ENCODE data around the gene PCDH9.

Gene PCDH9

DNA sequence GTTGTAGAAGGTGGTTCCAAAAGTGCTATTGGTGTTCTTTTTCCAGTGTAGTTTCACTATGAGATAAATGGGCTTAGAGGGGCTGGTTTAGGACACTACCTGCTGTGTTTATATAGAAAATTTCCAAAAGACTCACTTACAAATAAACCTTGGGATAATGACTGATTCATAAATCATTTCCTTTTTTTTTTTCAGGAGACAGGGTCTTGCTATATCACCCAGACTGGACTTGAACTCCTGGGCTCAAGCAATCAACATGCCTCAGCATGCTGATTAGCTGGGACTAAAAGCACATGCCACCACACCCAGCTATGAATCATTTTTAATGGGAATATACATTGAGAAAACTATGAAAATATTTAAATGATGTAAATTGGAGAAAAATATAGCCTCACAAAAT lies 376.6 kb downstream of the PCDH9 start:
- no peak for DNase-seq
- intact Hi-C loops (cut with DNase I), result no loop called here

DNA sequence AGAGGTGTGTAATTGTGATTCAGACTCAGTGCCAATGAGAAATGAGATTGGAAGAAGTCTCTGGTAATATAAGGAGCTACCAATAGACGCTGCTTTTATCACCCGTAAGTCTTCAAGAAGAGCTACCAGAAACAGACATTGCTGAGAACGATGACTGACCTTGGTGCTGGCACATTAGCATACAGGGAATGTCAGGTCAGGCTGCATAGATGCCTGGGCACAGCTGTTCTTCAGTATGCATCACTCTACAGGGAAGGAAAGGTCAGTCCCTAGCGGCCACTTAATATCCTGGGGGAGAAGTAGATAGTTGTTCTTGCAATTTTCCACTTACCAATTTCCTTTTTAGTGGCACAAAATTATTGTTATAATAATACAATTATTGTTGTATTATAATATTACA lies 380.4 kb downstream of the PCDH9 start:
- intact Hi-C loops (cut with DNase I), result no loop called here
- no peak for DNase-seq

DNA sequence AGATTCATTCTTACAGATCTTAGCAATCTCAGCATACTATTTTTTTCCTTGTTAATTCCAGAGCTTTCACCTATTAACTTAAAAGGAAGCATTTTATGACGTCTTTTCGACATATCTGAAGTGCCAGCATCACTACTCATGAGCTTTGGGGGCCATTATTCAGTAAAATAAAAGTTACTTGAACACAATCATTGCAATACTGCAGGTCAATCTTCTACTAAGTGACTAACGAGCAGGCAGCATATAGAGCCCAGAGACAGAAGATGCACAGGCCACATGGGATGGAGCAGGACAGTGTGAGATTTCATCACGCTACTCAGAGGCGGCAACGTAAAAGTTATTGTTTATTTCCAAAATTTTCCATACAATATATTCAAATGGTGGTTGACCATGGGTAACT lies 382.6 kb downstream of the PCDH9 start:
- DNase-seq, result no peak
- intact Hi-C loops (cut with DNase I), result no loop called here

DNA sequence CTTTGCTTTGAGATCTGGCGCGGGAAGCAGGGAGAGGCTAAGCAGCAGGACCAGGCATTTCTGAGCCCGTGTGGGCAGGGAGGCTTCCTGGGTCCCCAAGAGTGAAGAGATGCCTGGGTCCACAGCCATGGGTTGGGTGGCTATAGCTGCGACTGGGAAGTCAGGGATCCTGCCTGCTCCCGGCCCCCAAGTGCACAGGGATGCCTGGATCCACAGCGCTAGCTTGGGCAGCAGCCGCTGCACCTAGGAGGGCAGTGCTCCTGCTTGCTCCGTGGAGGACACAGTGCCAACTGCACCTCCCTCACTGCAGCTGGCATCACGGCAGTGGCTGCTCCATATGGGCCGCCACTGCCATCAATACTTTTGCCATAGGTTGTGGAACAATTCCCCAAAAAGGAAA lies 384.7 kb downstream of the PCDH9 start:
- intact Hi-C loops (cut with DNase I), result no loop called here
- no peak for DNase-seq

DNA sequence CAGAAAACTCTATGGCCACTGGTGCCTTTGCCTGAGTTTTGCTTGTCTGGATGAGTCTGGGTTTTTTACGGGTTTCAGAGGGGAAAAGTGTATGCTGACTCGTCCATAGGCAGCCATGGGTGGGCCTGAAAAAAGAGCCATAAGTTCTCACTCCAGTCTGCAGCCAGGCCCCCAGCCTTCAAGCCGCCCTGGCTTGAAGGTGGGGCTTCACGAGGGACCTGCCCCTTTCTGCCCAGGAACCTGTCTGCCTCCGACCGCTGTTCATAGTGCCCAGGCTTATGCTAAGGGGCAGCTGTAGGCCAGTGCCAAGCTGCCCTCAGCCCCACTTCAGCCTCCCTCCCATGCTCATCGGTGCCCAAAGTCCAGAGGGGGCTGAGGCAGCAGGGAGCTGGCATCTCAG lies 385.2 kb downstream of the PCDH9 start:
- DNase-seq, result no peak
- intact Hi-C loops (cut with DNase I), result no loop called here

DNA sequence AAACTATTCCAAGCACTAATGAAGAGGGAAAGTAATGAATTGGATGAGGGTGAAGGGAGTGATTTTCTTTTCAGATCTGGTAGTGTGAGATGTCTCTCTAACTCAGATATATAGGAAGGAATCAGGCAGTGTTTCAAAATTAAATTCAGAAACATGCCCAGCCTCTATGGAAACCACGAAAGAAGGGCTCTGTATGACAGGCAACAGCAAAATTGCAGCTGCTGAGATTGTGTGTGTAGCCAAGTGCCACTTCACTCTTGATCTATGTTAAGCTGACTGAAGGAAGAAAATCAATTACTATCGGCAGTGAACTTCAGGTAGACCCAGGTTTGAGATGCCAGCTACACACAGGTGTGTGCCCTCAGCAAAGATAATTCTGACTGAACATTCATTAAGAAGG lies 387.4 kb downstream of the PCDH9 start:
- no peak for DNase-seq
- intact Hi-C loops (cut with DNase I), result no loop called here

DNA sequence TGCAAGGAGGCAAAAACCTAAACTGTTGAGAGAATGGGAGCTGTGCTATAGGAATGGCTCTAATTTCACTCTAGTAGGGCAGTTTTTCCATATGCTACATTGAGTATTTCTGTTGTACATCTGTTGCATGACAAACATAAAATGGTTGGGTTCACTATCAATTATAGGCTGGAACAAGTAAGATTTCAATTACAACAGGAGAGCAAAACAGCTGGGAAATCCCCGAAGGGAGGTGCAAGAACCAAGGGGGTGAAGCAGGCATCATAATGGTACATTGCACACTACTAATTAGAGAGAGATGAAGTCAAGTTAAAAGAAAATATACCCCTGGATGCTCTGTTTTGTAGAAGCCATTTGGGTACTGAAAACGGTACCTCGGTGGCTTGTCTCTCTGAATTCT lies 389.5 kb downstream of the PCDH9 start:
- intact Hi-C loops (cut with DNase I), result no loop called here
- DNase-seq, result no peak

DNA sequence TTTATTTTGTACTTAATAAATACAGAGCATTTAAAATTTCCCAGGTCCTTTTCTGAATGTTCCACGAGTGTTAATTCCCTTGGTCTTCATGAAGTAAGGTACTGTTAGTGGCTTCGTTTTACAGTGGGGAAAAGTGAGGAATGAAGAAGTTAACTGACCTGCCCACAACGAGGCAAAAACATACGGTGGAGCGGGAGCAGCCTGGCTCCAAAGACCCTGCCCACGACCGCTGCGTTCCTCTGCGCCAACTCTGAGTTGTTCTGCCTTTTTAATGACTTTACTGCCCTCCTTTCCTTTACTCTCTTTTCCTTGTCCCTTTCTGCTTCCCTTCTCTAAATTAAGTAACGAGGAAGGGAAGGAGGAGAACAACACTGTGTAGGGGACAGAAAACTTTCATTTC lies 392.9 kb downstream of the PCDH9 start:
- DNase-seq, result no peak
- intact Hi-C loops (cut with DNase I), result no loop called here

DNA sequence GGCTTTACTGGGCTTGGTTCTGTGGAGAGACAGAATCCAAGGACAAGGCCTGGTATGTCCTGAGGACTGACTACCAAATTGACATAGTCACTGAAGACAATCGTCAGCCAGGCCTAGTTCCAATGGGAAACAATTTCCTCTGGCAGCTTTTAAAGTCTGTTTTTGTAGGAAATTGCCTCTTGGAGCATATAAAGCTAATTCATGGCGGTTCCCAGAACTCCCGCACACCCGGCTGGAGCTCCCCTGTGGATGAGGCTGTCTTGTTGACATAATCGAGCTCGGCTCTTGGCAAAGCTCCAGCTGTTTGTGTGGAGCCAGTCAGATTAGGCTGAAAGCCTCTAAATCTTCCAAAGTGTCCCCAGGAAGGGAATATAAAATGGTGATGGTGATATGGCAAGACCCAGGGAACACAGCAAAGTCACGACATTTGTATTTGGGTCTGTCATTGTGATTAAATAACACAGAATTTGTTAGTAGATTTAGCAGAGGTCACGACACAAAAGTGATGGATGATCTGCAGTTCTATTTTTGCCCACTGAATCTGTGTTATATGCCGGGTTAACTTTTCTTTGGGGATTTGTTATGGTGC lies 395.0 kb downstream of the PCDH9 start:
- DNase-seq, result peak; percentile 58 to 95 (median 86)
- intact Hi-C loops (cut with DNase I), result no loop called here

DNA sequence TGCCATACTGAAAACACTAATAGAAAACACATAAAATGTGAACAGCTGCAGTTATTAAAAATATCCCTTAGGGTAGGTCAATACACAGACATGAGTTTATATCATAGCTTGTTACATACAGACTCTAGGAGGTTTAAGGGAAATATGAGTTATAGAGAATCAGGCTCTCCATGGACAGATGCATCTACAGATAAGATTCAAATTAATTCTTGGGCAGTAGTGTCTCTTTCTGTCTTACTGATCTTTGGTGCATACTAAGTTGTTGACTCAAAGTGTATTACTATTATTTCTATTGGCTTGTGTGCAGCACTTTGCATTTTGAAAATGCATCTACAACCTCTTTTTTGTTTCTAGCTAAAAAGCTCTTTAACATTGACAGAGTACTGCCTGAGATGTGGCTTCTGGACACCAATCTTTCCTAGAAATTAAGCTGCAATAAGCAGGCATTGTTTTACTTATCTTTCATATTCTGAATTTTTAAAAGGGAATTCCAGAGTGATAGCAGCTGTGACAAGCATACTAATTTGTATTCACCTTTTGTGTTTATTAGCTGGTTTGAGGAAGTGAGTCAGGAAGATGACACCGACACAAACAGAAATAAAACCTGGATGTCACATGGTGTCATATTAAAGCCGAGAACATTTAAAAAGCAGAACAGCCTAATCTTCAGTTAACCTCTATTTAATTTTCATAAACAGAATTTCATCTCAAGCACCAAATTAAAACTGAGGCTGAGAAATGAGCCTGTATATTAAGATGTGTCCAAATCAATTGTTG lies 399.0 kb downstream of the PCDH9 start:
- DNase-seq, result no peak
- intact Hi-C loops (cut with DNase I), result no loop called here

DNA sequence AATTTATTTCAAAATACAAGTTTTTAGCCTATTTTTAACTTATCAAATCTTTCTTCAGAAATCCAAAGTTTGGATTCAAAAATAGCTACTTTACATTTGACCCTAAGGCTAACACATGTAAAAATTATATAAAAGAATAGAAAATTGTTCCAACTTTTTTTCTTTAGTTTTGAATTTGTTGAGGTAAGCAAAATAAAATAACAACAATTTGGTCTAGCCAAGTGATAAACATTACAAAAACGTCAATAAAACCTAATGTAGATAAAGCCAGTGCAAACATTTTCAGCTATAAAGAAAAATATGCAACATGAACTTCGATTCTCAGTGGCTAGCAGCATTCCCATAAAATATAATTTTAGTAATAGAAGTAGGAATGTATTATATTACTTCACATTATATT lies 400.3 kb downstream of the PCDH9 start:
- intact Hi-C loops (cut with DNase I), result no loop called here
- no peak for DNase-seq

DNA sequence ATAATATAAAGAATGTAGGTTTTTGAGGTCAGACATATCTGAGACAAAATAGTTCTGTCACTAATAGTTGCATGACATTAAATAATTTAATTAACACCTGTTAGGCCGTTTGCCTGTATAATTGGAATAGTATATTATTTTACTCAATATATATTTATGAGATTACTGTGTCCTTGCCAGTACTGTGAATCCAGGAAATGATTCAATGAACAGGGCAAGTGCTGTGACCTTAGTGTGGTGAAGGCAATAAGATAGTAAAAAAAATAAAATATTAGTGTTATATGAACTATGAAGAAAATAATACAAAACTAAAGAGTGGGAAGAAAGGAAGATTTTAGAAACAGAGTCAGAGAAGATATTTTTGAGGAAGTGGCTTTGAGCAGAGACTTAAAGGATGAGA lies 403.7 kb downstream of the PCDH9 start:
- intact Hi-C loops (cut with DNase I), result no loop called here

DNA sequence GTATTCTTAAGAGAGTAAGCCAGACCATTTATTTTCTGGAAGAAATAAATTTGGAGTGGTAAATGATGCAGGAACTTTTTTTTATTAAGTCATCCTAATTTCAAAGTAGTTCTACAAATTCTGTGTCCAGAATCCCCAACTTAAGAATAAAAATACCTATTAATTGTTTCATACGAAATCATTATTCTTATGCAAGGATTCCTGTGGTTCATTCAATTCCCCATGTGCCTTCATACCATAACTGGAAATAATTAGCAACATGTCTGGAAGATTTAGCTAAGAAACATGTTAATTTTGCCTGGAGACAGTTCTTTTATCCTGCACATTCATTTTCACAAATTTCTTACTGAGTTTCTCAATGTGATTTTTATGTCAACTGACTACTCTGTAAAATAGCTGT lies 408.6 kb downstream of the PCDH9 start:
- intact Hi-C loops (cut with DNase I), result no loop called here
- no peak for DNase-seq

More for the DNA sequence above, 403.7 kb downstream of the PCDH9 start:
- no peak for DNase-seq

DNA sequence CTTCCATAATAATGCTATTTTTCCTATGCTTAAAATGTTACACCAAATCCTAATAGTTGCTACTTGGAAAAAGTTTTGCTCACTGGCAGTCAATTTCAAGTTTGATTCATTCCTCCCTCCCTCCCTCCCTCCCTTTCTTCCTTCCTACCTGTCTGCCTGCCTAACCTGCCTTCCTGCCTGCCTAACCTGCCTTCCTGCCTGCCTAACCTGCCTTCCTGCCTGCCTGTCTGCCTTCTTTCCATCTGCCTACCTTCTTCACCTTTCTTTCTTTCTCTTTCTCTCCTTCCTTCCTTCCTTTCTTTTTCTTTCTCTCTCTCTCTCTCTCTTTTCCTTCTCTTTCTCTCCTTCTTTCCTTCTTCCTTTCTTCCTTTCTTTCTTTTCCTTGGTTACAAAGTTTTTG lies 418.7 kb downstream of the PCDH9 start:
- intact Hi-C loops (cut with DNase I), result no loop called here
- no peak for DNase-seq

DNA sequence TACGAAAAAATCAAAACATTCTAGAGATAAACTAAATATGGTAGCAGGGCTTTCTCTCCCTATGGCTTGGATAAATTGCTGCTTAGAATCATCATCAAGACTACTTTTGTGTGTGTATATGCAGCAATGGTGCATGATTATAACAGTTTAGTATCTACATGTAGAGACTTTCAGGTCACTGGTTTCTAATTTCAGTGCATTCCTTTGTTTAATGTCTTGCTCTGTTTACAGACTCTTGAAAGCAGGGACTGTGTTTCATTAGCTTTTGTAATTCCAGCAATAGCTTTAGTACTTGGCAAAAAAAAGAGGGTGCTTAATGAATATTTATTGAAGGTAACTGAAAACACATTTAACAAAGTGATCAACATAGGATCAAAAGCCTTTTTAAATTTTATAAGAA lies 420.7 kb downstream of the PCDH9 start:
- intact Hi-C loops (cut with DNase I), result no loop called here

DNA sequence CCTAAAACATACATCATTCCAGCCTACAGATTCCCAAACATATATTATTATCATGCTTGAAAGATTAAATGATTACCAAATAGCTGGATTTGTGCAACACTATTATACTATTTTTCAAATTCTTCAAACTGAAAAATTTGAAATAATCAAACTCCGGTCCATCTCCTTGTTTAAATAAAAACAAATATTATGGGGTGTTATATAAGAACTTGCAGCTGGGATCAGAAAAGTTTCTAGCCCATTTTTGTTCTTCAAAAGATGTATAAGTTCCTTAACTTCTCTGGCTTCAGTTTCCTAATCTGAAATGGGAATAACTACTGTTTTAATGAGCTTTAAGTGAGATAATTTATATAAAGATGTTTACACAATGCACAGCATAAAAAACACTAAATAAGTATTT lies 422.9 kb downstream of the PCDH9 start:
- intact Hi-C loops (cut with DNase I), result no loop called here
- no peak for DNase-seq

More for the DNA sequence above, 420.7 kb downstream of the PCDH9 start:
- no peak for DNase-seq

DNA sequence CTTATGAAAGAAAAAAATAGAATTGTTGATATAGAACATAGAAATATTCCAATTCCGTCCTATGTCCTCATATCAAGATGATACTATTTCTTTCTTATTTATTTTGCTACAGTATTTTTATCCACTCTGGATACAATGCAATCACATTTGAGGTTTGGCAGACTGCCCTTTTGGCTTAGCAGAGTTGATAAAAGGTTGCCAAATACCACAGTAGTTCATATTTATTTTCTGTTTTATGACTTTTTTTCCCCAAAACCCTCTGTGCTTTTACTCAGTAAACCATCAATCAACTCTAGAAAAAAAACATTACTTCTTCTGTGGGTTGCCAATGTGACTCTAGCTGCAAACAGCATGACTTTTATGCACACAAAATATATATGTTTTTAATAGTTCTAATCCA lies 424.5 kb downstream of the PCDH9 start:
- DNase-seq, result peak in 3 of 42 donors; percentile 14 to 52 (median 17)
- intact Hi-C loops (cut with DNase I), result no loop called here

DNA sequence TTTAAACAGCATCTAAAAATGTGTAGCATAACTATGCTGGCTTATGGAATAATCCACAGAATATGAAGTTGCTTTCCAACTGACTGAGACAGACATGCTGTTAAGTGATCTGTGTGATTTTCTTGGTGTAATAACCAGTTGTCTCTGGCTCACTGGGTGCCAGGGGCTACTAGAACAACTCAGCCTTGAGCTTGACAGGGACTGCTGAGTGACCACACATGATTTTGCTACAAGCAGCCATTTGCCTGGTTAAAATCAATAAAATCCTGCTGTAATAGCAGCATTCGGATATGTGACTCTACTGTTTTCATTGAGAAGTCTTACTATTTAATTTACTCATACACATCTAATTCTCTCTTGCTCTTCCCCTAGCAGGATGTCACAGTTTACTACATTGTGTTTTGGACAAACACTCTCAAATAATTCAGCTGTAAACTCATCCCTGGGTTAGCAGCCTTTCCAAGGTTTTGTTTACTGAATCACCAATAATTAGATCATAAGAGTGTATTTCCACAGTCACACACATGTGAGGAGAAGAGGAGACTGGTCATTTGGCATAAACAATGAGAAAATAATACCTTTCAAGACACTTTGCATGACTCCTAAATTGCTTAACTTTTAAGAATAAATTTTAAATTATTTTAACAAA lies 426.2 kb downstream of the PCDH9 start:
- intact Hi-C loops (cut with DNase I), result no loop called here
- DNase-seq, result peak in 3 of 42 donors; percentile 6 to 35 (median 12)

DNA sequence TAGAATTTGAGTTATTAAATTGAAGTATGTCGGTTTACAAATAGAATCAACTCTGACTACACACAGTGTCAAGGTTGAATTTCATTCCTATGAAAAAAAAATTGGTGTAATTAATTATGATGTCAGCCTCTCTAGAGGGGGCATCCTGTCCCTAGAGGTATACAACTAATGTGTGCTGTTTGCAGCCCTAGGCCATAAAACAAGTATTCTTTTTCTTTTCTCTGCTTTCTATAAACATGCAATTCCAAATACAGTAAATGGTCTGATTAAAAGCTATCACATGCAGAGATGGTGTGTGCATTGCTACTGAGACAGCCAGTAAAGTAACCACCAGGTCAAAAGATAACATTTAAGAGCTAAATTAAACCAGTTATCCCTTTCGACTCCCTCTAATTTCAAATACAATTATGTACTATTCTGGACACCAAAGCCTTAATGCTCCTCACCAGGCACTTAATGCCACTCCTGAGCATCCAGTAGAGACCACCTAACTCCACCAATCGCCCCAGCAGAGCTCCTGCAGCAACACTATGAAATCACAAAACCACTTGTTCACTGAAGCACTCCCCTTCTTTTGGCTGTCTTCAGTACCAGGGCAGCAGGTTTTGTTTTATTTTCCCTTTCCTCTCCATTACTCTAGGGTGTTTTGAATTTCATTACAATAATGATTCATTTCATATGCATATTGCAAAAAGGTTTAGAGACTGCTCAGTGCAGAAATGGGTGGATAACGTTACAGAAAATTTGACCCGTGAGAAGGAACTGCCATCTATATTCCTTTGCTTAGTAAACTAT lies 426.9 kb downstream of the PCDH9 start:
- intact Hi-C loops (cut with DNase I), result no loop called here
- DNase-seq, result no peak

DNA sequence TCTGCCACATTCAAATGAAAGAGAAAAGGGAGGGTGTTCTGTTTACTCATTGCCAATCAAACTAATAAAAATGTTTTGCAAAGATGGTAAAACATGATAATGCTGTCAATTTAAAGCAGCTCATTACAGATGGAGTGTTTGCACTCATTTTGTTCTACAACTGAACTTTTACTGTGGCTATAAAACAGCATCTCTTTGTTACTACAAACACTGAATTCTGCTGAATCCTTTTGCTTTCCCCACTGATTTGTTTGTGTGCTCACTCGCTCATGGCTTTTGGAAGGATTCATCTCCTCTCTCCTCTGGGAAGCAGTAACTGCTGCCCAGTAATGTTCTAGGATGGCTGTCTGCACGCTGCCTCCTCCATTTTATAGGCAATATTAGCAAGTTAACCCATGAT lies 434.5 kb downstream of the PCDH9 start:
- intact Hi-C loops (cut with DNase I), result no loop called here
- DNase-seq, result peak in 22 of 42 donors; percentile 3 to 61 (median 20)

Measured in head of caudate nucleus (tissue), 42 donors.